MCF 10A (cell line): Measurements from ENCODE around the gene SH3GL1. TPM values are rescaled to one million over a fixed set of nuclear protein-coding genes. Genes with fewer than 3 reads are reported as not detected.

ENCODE experiments used
- BruUV-seq: library from RNA; stranded (reverse); fragments of 400-500 nt; replicated peaks from 2 replicates; lab custom pipeline; 2021; lab: Mats Ljungman, UMichigan
- CTCF ChIA-PET: fragments of 300-600 bp; sonication (Branson Sonifier 250); formaldehyde crosslinking; extraction: SDS; loops from one replicate; lab custom pipeline; 2021; ENCODE audit warnings: antibody characterized with exemption, inconsistent platforms; lab: Yijun Ruan, JAX
- POLR2A ChIA-PET: fragments of 300-600, 350-650 bp; sonication (Branson Sonifier 250); formaldehyde crosslinking; extraction: SDS; loops from one replicate; lab custom pipeline; 2020; ENCODE audit warnings: antibody characterized with exemption, inconsistent platforms; lab: Yijun Ruan, JAX
- DNase-seq: peaks from one replicate; pipeline ENCODE4 v3.0.0-alpha.2; 2018; ENCODE audit not compliant: unreplicated experiment
- H3K27ac Mint-ChIP-seq: one replicate; pipeline ENCODE4 v1.8.0; 2022; ENCODE audit warnings: mild to moderate bottlenecking, low read depth, mixed read lengths; ENCODE audit not compliant: unreplicated experiment
- H3K27me3 Mint-ChIP-seq: one replicate; pipeline ENCODE4 v1.8.0; 2022; ENCODE audit warnings: mixed read lengths; ENCODE audit not compliant: insufficient read depth, unreplicated experiment
- H3K36me3 Mint-ChIP-seq: one replicate; pipeline ENCODE4 v1.8.0; 2022; ENCODE audit warnings: mild to moderate bottlenecking, moderate library complexity, mixed read lengths; ENCODE audit not compliant: insufficient read depth, unreplicated experiment
- H3K4me1 Mint-ChIP-seq: one replicate; pipeline ENCODE4 v1.8.0; 2022; ENCODE audit warnings: mixed read lengths; ENCODE audit not compliant: insufficient read depth, unreplicated experiment
- H3K4me3 Mint-ChIP-seq: one replicate; pipeline ENCODE4 v1.8.0; 2022; ENCODE audit warnings: mild to moderate bottlenecking, moderate library complexity, mixed read lengths; ENCODE audit not compliant: unreplicated experiment
- H3K9me3 Mint-ChIP-seq: one replicate; pipeline ENCODE4 v1.8.0; 2022; ENCODE audit warnings: mixed read lengths; ENCODE audit not compliant: unreplicated experiment
- intact Hi-C: fragments of 100-400 bp; cut with micrococcal nuclease; formaldehyde crosslinking; loops from 2 replicates; pipeline ENCODE4 v1.14.1; 2022
- total RNA-seq: library from RNA; stranded (reverse); gene quantifications from 2 replicates; pipeline ENCODE4 v1.2.3, GENCODE V29; 2022
- TF ChIP-seq, protein P1 (sequence below): fragments of 200-600 bp; IDR thresholded peaks from one replicate; pipeline ENCODE4 v1.8.0; 2022; ENCODE audit warnings: antibody characterized with exemption, mild to moderate bottlenecking; ENCODE audit not compliant: unreplicated experiment

The SH3GL1 gene
- total RNA-seq, 1 experiment from 2014 or later: 106 TPM

GRCh38 chr19:4370418-4371041 lies 29.8 kb downstream of the SH3GL1 start:
- intact Hi-C loops: no loop called here
- DNase-seq: no peak
- Mint-ChIP-seq H3K4me1 (peaks cover 25% of the 10 kb centered on the region), H3K9me3 (no peaks in the 10 kb centered on the region), H3K27ac (no peak overlapping the region), H3K36me3 (peaks cover 45% of the 10 kb centered on the region), H3K4me3 (no peak overlapping the region), H3K27me3 (no peaks in the 10 kb centered on the region)
- POLR2A ChIA-PET: interaction anchor here (0.5 to 2.4 kb wide), 6 partner anchors 9 to 206 kb away, joined by 3 to 29 read pairs (median 5); partner anchors contain the start of genes CHAF1A, MPND and SH3GL1
- no TSS peak for BruUV-seq
- CTCF ChIA-PET: interaction anchor here (0.5 to 2.4 kb wide), 10 partner anchors 8 to 110 kb away, joined by 3 to 12 read pairs (median 3); partner anchors contain the start of gene SH3GL1
- TF ChIP-seq, protein P1, sequence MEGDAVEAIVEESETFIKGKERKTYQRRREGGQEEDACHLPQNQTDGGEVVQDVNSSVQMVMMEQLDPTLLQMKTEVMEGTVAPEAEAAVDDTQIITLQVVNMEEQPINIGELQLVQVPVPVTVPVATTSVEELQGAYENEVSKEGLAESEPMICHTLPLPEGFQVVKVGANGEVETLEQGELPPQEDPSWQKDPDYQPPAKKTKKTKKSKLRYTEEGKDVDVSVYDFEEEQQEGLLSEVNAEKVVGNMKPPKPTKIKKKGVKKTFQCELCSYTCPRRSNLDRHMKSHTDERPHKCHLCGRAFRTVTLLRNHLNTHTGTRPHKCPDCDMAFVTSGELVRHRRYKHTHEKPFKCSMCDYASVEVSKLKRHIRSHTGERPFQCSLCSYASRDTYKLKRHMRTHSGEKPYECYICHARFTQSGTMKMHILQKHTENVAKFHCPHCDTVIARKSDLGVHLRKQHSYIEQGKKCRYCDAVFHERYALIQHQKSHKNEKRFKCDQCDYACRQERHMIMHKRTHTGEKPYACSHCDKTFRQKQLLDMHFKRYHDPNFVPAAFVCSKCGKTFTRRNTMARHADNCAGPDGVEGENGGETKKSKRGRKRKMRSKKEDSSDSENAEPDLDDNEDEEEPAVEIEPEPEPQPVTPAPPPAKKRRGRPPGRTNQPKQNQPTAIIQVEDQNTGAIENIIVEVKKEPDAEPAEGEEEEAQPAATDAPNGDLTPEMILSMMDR: no peak

DNA sequence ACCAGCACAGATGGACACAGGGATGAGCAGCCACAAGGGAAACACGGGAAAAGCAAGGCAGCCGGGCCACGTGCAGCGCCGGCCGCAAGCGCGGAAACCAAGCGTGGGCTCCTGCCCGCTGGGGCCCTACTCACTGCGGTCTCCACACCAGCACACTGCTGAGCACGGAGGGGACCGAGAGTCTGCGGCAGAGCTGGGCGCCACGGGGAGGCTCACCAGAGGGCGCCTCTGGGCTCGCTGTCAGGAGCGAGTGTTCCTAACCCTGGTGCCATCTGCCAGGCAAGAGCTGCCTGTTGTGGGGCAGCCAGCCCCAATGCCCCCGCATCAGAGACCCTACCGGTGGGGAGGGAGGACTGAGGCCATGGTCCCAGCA lies 30.5 kb downstream of the SH3GL1 start:
- DNase-seq: peak; percentile 77
- BruUV-seq: no TSS peak
- Mint-ChIP-seq H3K9me3 (no peaks in the 10 kb centered on the region), H3K27ac (no peak overlapping the region), H3K4me1 (peaks cover 24% of the 10 kb centered on the region), H3K4me3 (peak overlapping the region; percentile 73), H3K36me3 (peaks cover 51% of the 10 kb centered on the region), H3K27me3 (no peaks in the 10 kb centered on the region)
- POLR2A ChIA-PET: interaction anchor here (0.5 to 2.4 kb wide), 6 partner anchors 10 to 1253 kb away, joined by 3 to 29 read pairs (median 5); partner anchors contain the start of genes CHAF1A, MPND and SH3GL1
- CTCF ChIA-PET: interaction anchor here (0.5 to 2.4 kb wide), 10 partner anchors 8 to 111 kb away, joined by 3 to 12 read pairs (median 3); partner anchors contain the start of gene SH3GL1
- intact Hi-C loops: loop anchor here (1.0 kb wide), 1 partner anchor 30 kb away; the partner anchor contains the start of gene SH3GL1
- TF ChIP-seq, protein P1: peak; percentile 59

DNA sequence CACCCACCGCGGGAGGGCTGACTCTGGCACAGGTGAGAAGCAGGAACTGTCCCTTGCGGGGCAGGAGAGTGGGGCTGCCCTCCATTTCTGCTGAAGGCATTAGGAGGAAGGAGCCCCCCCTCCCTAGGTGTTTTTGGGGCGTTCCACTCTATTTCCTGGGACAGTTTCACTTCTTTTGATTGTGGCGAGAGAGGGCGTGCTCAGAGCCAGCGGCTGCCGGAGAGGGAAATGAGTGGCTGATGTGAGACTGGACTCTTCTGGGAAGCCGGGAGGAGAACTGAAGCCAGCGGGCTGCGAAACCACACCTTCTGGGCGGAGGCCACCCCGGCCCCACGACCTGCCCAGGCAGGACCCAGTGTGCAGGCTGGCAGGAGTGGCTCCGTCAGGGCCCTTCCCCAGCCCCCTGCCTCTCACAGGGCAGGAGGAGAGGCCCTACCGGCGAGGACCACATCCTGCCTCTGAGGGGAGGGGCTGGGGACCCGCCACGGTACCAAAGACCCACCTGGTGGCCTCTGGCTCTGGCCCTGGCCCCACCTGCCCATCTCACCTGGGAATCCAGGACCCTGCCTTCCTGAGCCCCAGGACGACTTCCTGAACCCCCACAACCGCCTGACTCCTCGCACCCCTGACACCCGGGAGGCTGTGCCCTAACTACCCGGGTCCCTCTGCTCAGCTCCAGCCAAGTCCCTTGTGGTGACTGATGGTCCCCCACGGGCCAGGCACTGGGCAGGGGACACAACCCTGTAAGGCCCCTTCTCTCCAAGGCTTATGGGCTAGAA lies 31.0 kb downstream of the SH3GL1 start:
- H3K9me3 Mint-ChIP-seq: no peaks in the 10 kb centered on the region
- intact Hi-C loops: loop anchor here (1.0 kb wide), 1 partner anchor 31 kb away; the partner anchor contains the start of gene SH3GL1
- no peaks in the 10 kb centered on the region for H3K27me3 Mint-ChIP-seq
- ChIA-PET CTCF (interaction anchor here (0.6 to 2.4 kb wide), 6 partner anchors 15 to 80 kb away, joined by 3 to 12 read pairs (median 4); partner anchors contain the start of genes MPND and SH3GL1), POLR2A (interaction anchor here (0.6 to 2.4 kb wide), 11 partner anchors 9 to 1254 kb away, joined by 3 to 29 read pairs (median 5); partner anchors contain the start of genes CHAF1A, MPND and SH3GL1)
- peaks cover 18% of the 10 kb centered on the region for H3K4me1 Mint-ChIP-seq
- peaks cover 57% of the 10 kb centered on the region for H3K36me3 Mint-ChIP-seq
- TF ChIP-seq, protein P1: no peak
- peak overlapping the region; percentile 85 for H3K27ac Mint-ChIP-seq
- peak; percentile 93 for DNase-seq
- BruUV-seq: no TSS peak
- peak overlapping the region; percentile 73 for H3K4me3 Mint-ChIP-seq
